Measurements from ENCODE around the gene UTP11.

- TF ChIP-seq CTCF (IDR thresholded peaks at IDR 0.05; ENCODE audit: insufficient read depth, low read length) = no peak
- TF ChIP-seq POLR2AphosphoS5 (IDR thresholded peaks at IDR 0.05; ENCODE audit: low read depth) = no peak
- no peak for TF ChIP-seq GABPA (IDR thresholded peaks at IDR 0.05; ENCODE audit: low read depth)
- TF ChIP-seq SPI1 (IDR thresholded peaks at IDR 0.05; ENCODE audit: borderline replicate concordance, low read depth) = no peak
Observed at GRCh38 chr1:38068220-38068979, 55.9 kb downstream of the UTP11 start.

Data from HL-60 (cell line).